Activated T-helper 1 cell treated with Interleukin-2 at 50 U/mL for 16 hours (primary cell): ENCODE results near the gene CCT5.
"Not testable (repeated sequence)": the region's sequence is repeated elsewhere in the genome, so short reads cannot be mapped to it uniquely, and the experiment has no call there.

ENCODE experiments used
- DNase-seq: peaks from one replicate; pipeline ENCODE4 v3.0.0-alpha.2; 2020; ENCODE audit warnings: low read depth

CCT5 gene

GRCh38 chr5:10277773-10278630, 27.9 kb downstream of the CCT5 start:
- DNase-seq: no peak

- no peak for DNase-seq
These were observed 28.7 kb downstream of the CCT5 start for GRCh38 chr5:10278658-10279279.

- DNase-seq: no peak
These were observed 29.2 kb downstream of the CCT5 start for GRCh38 chr5:10279328-10279727.

GRCh38 chr5:10279925-10280720, 30.0 kb downstream of the CCT5 start:
- no peak for DNase-seq

GRCh38 chr5:10283927-10284635, 34.0 kb downstream of the CCT5 start:
- peak; percentile 62 for DNase-seq

GRCh38 chr5:10285362-10285761, 35.3 kb downstream of the CCT5 start:
- DNase-seq: not testable (repeated sequence)

- DNase-seq: no peak
These were observed 36.2 kb downstream of the CCT5 start for GRCh38 chr5:10286162-10286861.

- no peak for DNase-seq
These were observed 36.8 kb downstream of the CCT5 start for GRCh38 chr5:10286862-10287227.

GRCh38 chr5:10288592-10289219, 38.6 kb downstream of the CCT5 start:
- peak; percentile 8 for DNase-seq

- no peak for DNase-seq
These were observed 39.3 kb downstream of the CCT5 start for GRCh38 chr5:10289353-10289752.

GRCh38 chr5:10289991-10290390, 39.9 kb downstream of the CCT5 start:
- no peak for DNase-seq

- DNase-seq: no peak
These were observed 40.4 kb downstream of the CCT5 start for GRCh38 chr5:10290438-10290837.

GRCh38 chr5:10291692-10292339, 41.7 kb downstream of the CCT5 start:
- DNase-seq: no peak

- no peak for DNase-seq
These were observed 44.0 kb downstream of the CCT5 start for GRCh38 chr5:10293907-10294662.

GRCh38 chr5:10295619-10296326, 45.7 kb downstream of the CCT5 start:
- DNase-seq: no peak

- no peak for DNase-seq
These were observed 47.6 kb downstream of the CCT5 start for GRCh38 chr5:10297646-10298204.

- no peak for DNase-seq
These were observed 50.2 kb downstream of the CCT5 start for GRCh38 chr5:10300246-10300645.

GRCh38 chr5:10301266-10301665, 51.2 kb downstream of the CCT5 start:
- DNase-seq: no peak
